Upper lobe of left lung (tissue), 4 donors: ENCODE measurements around the gene SKIC3.

Experiments used
- EP300 ChIP-seq, 4 donors: sonication (generic); formaldehyde crosslinking; IDR thresholded peaks; one replicate each; pipeline ENCODE4 v1.5.1; 2017; ENCODE audit warnings: antibody characterized with exemption in 4 of 4, control low read depth in 2 of 4
- POLR2A ChIP-seq, 4 donors: fragments of 450-650 bp; IDR thresholded peaks; one replicate each; pipeline ENCODE4 v1.5.1; 2016 to 2017; ENCODE audit warnings: antibody characterized with exemption in 4 of 4, mild to moderate bottlenecking in 2 of 4
- TF ChIP-seq, protein P1 (sequence below), 6 experiments: fragments of 450-650 bp in 4 of 6; fragments of 200-600 bp in 2 of 6; sonication (generic) in 2 of 6; IDR thresholded peaks; one replicate each; pipeline ENCODE4 v1.5.1; 2016 to 2019; ENCODE audit warnings: antibody characterized with exemption in 6 of 6

- TF ChIP-seq, protein P1, sequence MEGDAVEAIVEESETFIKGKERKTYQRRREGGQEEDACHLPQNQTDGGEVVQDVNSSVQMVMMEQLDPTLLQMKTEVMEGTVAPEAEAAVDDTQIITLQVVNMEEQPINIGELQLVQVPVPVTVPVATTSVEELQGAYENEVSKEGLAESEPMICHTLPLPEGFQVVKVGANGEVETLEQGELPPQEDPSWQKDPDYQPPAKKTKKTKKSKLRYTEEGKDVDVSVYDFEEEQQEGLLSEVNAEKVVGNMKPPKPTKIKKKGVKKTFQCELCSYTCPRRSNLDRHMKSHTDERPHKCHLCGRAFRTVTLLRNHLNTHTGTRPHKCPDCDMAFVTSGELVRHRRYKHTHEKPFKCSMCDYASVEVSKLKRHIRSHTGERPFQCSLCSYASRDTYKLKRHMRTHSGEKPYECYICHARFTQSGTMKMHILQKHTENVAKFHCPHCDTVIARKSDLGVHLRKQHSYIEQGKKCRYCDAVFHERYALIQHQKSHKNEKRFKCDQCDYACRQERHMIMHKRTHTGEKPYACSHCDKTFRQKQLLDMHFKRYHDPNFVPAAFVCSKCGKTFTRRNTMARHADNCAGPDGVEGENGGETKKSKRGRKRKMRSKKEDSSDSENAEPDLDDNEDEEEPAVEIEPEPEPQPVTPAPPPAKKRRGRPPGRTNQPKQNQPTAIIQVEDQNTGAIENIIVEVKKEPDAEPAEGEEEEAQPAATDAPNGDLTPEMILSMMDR (IDR thresholded peaks at IDR 0.05), result no peak
- no peak for TF ChIP-seq EP300 (IDR thresholded peaks at IDR 0.05)
- TF ChIP-seq POLR2A (IDR thresholded peaks at IDR 0.05), result no peak
Observed at GRCh38 chr5:95591490-95591901, 36.7 kb upstream of the SKIC3 start.
